SK-N-MC (cell line): Measurements from ENCODE around the gene PDPK1.
"Not testable (repeated sequence)": the region's sequence is repeated elsewhere in the genome, so short reads cannot be mapped to it uniquely, and the experiment has no call there.

Experiments used
- DNase-seq: peaks from one replicate; pipeline ENCODE4 v3.0.0-alpha.2; 2011; ENCODE audit warnings: low read depth, low spot score
- H3K27ac ChIP-seq: fragments of 200-600 bp; sonication (generic); 2 replicates; pipeline ENCODE4 v1.5.1; 2016; ENCODE audit warnings: mixed run types
- H3K36me3 ChIP-seq: fragments of 200-600 bp; sonication (generic); 2 replicates; pipeline ENCODE4 v1.6.1; 2017; ENCODE audit warnings: antibody characterized with exemption, low read length, mixed read lengths; ENCODE audit not compliant: insufficient read depth
- H3K4me3 ChIP-seq: fragments of 200-600 bp; sonication (generic); 2 replicates; pipeline ENCODE4 v1.5.1; 2016
- H3K9ac ChIP-seq: fragments of 200-600 bp; sonication (generic); 2 replicates; pipeline ENCODE4 v1.8.0; 2017; ENCODE audit warnings: mixed run types, mixed read lengths; ENCODE audit not compliant: insufficient read length
- H3K9me3 ChIP-seq: fragments of 200-600 bp; sonication (generic); 2 replicates; pipeline ENCODE4 v1.6.1; 2017; ENCODE audit warnings: low read depth, mild to moderate bottlenecking, antibody characterized with exemption, low read length, moderate library complexity, mixed read lengths
- EZH2 ChIP-seq: fragments of 200-600 bp; sonication (generic); IDR thresholded peaks from one replicate; pipeline ENCODE4 v1.6.1; 2017; ENCODE audit warnings: antibody characterized with exemption
- FOXP2 ChIP-seq: optimal IDR thresholded peaks from 2 replicates; pipeline ENCODE3; 2011; ENCODE audit warnings: mild to moderate bottlenecking, moderate library complexity; ENCODE audit not compliant: insufficient read depth; ENCODE audit errors: extremely low read length, control extremely low read depth
- POLR2AphosphoS5 ChIP-seq: IDR thresholded peaks from 2 replicates; pipeline ENCODE4 v1.6.1; 2012; ENCODE audit warnings: mild to moderate bottlenecking, low read depth, low read length, borderline replicate concordance

The PDPK1 gene

DNA sequence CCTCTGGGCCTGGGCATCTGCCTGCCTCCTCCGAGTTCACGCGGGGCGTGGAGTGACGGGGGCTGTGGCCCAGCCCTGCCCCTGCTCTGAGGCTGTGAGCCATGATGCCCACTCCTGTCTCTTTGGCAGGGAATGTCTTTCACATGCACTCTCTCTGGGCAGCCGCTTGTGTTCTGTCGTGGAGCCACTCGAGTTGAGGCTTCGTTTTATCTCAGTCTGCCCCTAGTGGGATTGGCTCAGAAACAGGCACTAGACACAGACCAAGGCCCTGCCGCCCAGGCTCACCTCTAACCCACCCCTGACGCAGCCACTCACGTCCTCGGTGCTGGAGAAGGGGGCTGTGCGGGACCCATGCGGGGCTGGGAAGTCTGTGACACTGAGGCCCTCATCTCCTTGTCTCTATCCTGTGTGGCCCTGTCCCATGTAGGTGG lies 77.0 kb downstream of the PDPK1 start:
- no peak overlapping the region for H3K27ac ChIP-seq
- H3K4me3 ChIP-seq, result no peak overlapping the region
- H3K9me3 ChIP-seq, result no peaks in the 10 kb centered on the region
- peaks cover 14% of the 10 kb centered on the region; the same call in 1 of the 2 replicates for H3K36me3 ChIP-seq
- no peak overlapping the region for H3K9ac ChIP-seq
- no peak for DNase-seq
- TF ChIP-seq EZH2 (no peak), POLR2AphosphoS5 (no peak), FOXP2 (no peak)

DNA sequence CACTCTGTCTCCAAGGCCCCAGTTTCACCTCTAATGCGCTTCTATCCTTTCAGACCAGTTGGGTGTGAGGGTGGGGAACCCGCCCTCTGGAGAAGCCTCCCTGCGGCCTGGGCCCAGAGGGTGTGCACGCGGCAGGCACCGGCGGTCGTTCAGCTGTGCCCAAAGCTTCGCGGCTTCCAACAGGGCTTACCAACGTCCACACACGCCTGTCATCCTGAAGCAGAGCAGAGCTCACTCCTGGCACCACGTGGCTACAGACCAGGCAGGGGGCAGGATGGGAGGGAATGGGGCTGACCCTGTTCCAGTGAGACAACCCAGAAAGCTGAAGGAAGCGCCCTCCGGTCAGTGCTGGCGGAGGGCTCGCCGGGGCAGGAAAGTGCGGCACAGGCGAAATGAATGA lies 81.1 kb downstream of the PDPK1 start:
- not testable (repeated sequence) for H3K4me3 ChIP-seq, H3K9me3 ChIP-seq, H3K9ac ChIP-seq, DNase-seq, H3K36me3 ChIP-seq, H3K27ac ChIP-seq

DNA sequence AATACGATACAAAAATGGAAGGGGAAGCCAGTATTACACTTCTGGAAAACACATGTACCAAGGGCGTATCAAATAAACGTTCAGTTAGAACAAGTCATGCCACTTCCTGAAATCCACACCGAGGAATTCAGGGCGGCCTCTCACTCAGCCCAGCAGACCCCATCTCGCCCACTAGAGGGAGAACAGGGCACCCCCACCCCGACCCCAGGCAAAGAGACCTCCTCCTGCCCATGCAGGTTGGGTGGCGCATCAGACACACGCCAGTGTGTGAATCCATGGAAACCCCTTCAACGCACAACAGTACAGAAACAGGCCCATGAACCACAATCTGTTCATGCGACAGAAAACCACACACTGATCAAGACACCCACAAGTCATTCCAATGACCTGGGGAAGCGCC lies 81.8 kb downstream of the PDPK1 start:
- not testable (repeated sequence) for H3K27ac ChIP-seq, DNase-seq, H3K9ac ChIP-seq, H3K36me3 ChIP-seq, H3K9me3 ChIP-seq, H3K4me3 ChIP-seq

DNA sequence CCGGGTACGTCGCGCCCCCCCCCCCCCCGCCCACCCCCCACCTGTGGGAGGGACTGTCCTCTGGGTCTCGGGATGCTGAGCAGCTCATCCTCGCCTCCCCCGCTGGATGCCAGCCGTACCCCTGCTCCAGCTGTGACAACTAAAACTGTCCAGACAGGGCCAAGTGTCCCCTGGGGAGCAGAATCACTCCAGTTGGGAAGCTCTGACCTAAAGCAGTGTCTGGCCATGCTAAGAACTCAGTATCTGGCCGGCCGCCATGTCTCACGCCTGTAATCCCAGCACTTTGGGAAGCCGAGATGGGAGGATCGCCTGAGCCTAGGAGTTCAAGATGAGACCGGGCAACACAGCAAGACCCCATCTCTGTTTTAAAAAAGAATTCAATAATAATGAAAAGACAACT lies 83.0 kb downstream of the PDPK1 start:
- not testable (repeated sequence) for H3K36me3 ChIP-seq, H3K4me3 ChIP-seq, H3K27ac ChIP-seq, H3K9me3 ChIP-seq, H3K9ac ChIP-seq, DNase-seq

DNA sequence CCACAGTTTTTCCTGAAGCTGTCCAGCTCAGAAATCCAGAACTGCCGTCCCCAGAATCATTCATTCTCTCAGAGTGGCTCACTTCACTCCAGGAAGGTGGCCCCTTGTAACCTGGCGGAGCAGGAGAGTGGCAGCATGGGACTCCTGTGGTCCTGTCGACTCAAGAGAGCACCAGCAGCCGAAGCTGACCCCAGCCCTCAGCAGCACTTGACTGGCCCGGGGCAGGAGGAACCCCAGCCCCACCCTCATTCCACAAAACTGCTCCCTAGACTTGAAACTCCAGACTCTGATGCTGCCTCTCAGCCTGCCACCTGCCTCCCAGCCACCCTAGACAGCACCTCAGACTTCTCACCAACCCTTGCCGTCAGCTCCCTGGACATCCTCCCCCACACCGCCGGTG lies 83.6 kb downstream of the PDPK1 start:
- not testable (repeated sequence) for DNase-seq, H3K4me3 ChIP-seq, H3K27ac ChIP-seq, H3K9ac ChIP-seq, H3K9me3 ChIP-seq, H3K36me3 ChIP-seq

DNA sequence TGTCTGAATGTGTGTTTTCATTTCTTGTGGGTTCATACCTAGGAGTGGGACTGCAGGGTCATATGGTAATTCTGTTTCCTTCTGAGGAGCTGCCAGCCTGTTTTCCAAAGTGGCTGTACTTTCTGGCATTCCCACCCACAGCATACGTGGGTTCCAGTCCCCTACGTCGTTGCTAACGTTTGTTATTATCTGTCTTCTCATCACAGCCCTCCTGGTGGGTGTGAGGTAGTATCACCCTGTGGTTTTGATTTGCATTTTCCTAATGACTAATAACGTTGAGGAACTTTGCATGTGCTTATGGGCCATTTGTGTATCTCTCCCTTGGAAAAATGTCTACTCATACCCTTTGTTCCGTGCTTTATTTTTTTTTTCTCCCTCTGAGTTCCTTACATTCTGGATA lies 89.3 kb downstream of the PDPK1 start:
- not testable (repeated sequence) for H3K36me3 ChIP-seq, H3K27ac ChIP-seq, H3K9me3 ChIP-seq, H3K9ac ChIP-seq, DNase-seq, H3K4me3 ChIP-seq

DNA sequence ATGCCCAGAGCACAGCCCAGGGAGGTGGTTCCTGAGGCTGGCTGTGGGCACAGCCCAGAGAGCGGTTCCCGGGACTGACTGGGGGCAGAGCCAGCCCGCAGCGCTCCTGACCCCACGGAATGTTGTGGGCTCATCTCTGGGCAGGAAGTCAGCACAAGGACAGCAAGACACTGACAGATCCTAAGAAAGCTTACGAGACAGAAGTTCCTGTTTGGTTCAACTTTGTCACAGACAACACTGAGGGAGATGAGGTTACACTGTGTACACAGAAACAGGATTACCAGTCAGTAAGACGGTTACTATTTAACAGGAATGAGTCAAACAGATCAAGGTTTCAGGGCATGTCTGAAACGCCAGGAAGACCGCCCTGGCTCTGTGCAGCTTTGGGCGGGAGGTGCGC lies 93.4 kb downstream of the PDPK1 start:
- not testable (repeated sequence) for H3K4me3 ChIP-seq, H3K36me3 ChIP-seq, H3K9ac ChIP-seq, DNase-seq, H3K27ac ChIP-seq, H3K9me3 ChIP-seq

DNA sequence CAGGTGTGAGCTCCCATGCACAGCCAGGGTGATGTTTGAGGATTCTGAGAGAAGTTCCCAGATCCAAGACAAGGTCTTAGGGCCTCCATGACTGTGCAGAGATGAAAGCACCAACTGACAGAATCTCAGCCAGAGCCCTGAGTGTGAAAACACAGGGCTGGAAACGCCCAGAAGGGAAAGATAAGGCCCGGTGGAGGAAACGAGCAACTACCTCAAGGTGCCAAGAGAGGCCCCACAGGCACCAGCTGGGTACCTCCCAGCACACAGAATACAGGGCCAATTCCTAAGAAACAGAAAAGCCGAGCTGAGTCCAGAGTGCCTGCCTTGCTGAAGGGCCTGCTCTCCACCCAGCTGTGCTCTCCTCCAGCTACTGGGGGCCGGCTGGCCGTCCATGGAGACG lies 94.5 kb downstream of the PDPK1 start:
- DNase-seq, H3K9ac ChIP-seq, H3K9me3 ChIP-seq, H3K27ac ChIP-seq, H3K36me3 ChIP-seq, H3K4me3 ChIP-seq: not testable (repeated sequence)

DNA sequence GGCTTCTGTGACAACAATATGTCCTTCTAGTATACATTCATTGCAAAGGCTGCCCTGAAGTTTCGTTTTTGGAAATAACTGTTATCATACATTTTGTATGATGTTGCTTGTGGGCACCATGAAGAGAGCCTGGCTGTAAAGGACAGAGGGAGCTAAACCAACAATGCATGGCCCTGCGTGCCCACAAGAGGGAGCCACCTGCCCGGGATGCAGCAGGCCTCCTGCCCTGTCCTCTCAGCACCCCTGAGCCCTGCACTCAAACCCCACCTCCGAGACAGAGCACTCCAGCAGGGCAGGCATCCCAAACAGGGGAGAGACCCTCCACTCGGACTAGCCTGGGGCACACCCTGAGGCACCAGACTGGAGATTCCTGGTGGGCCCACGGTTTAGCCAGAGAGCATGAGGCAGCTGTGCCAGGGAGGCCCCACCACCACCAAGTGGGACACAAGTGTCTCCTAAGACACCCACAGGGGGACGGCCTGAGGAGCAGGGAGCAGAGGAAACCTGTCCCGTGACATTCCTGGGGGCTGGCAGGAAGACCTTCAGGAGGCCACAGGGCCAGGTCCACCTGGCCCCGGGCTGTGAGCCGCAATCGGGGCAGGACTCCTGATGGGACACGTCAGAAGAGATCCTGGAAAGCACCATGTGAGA lies 101.4 kb downstream of the PDPK1 start:
- H3K9me3 ChIP-seq, H3K36me3 ChIP-seq, DNase-seq, H3K27ac ChIP-seq, H3K9ac ChIP-seq, H3K4me3 ChIP-seq: not testable (repeated sequence)

DNA sequence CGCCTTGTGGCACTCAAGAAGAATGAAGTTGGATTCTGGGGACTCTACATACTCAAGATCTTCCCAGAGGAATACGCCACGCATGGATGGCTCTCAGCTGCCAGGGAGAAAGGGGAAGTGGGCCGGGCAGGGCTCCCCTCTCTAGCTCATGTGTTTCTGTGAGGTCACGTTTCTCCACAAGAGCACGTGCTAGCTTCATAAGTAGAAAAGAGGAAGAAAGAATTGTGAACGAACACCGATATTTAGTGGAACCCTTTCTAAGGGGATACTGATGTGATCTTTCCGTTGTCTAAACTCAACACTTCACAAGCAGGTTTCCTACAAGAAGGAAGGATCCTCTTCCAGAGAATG lies 101.9 kb downstream of the PDPK1 start:
- not testable (repeated sequence) for H3K9ac ChIP-seq, H3K9me3 ChIP-seq, H3K27ac ChIP-seq, H3K4me3 ChIP-seq, DNase-seq, H3K36me3 ChIP-seq

DNA sequence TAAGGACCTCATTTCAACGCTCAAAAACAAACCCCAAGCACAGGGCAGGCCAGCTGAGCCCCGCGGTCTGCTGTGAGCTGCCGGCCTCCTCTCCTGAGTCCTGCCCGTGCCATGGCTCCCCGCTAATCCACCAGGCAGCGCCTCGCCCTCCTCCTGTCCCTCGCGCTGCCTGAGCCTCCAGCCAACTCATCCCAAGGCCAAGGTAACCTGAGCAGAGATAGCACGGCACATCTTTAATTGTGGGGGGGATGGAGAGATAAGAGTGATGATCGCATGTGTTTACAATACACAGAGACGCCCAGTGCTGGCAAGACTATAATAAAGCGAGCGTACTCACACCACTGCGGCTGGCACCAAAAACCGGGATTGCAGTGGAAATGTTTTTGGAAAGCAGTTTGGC lies 104.7 kb downstream of the PDPK1 start:
- H3K4me3 ChIP-seq, H3K27ac ChIP-seq, H3K9ac ChIP-seq, DNase-seq, H3K36me3 ChIP-seq, H3K9me3 ChIP-seq: not testable (repeated sequence)

DNA sequence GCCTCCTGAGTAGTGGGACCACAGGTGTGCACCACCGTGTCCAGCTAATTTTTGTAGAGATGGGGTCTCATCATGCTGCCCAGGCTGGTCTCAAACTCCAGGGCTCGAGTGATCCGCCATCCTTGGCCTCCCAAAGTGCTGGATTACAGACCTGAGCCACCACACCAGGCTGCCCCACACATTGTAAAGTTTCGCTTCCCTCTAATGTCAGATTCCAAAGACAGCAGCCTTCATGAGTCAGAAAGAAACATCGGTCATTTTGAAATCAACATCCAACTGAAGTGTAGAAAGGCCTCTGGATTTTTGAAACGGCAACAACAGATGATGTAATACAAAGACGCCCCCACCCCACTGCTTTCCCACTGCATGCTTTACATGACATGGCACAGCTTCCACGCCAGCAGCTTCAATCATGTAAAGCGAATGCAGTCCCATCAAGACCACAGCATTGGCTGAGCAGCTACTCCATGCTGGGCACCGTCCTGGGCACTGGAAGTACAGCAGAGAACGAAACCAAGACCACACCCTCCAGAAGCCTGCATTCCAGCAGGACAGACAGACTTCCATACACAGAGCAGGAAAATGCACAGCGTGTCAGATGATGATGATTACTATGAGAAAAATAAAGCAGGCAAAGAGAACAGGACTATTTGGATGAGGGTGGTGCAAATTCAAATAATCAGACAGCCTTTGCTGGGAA lies 107.1 kb downstream of the PDPK1 start:
- not testable (repeated sequence) for H3K27ac ChIP-seq, H3K9me3 ChIP-seq, H3K36me3 ChIP-seq, H3K9ac ChIP-seq, DNase-seq, H3K4me3 ChIP-seq

DNA sequence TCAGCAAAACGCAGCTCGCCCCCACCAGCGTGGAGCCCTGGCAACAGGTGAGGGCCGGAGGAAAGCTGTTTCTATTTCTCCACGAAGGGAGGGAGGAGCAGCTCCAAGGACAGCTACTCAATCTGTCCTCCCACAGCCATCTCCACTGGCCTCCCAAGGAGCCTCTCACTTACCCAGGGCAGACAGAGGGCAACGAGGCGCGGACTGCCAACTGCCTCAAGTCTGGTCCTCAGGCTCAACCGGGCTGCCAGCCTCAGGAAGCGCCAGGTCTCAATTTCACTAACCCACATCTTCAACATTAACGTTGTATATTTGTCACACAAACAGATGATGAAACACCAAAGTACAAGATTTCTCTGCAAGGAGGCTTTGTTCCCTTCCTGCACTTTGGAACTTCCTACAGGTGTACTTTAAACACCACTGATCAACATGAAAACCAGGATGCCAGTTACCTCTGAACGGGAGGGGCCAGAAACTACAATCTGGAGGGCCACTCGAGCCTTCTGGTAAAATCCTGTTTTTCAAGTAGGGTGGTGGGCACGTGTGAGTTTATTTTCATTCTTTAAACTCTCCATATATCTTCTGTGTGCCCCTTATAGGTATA lies 113.5 kb downstream of the PDPK1 start:
- not testable (repeated sequence) for DNase-seq, H3K27ac ChIP-seq, H3K4me3 ChIP-seq, H3K9ac ChIP-seq, H3K9me3 ChIP-seq, H3K36me3 ChIP-seq
